Hypothalamus (tissue), 51 donors: ENCODE results near the gene AGBL1.

ENCODE experiments used
- DNase-seq, 51 donors: peaks; one replicate each; lab custom pipeline; 2025; lab: John Stamatoyannopoulos, UW

The AGBL1 gene

DNA sequence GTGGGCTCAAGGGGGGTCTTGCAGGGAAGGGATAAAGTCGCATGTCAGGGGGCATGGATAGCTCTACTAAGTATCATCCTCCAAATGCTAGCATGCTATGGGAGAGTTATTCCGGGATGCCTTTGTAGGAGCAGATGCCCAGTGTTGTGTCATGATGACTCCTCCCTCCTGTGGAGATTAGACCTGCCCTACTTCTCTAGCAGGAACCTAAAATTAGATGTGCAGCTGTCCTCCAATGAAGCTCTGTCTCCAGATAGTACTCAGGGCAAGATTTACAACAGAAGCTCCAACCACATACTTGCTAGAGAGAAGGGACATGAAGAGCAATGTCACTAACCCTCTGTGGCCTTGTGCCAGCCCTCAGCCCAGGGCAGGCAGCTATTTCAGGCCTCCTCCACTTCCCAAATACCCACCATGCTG, 82.5 kb downstream of the AGBL1 start:
- DNase-seq: peak in 1 of 51 donors; percentile 9

GRCh38 chr15:86162641-86163040, 83.0 kb downstream of the AGBL1 start:
- no peak for DNase-seq

GRCh38 chr15:86163816-86164215, 84.1 kb downstream of the AGBL1 start:
- no peak for DNase-seq

DNA sequence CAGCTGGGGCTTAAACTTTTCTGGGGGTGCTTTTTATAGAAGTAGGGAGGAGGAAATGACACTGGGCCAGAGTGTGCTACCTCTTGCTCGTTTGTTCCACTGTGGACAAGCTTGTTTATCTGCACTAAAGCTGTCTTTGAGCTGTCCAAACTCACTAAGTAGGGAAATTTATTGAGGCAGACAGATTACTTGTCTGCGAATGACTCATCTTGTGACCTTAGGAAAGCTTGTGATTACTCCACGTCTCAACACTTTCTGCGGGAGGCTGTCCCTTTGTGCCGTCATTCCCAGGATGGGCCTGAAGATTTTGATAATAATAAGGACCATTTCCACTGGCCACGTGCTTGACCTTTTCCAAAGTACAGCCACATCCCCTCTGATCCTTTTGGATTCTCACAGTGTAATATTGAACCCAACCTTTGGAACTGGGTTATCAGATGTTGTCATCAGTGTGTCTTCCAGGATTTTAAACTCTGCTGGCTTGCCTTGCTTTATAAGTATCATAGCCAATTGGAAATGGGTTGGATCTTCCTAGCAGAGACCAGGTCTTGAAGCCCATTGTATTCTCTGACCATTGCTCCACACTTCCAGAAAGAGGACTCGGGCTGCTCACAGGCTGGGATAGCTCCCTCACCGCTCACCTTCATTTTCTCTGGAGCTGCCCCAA, 84.7 kb downstream of the AGBL1 start:
- no peak for DNase-seq

GRCh38 chr15:86165265-86166211, 85.9 kb downstream of the AGBL1 start:
- DNase-seq: peak in 1 of 51 donors; percentile 41

DNA sequence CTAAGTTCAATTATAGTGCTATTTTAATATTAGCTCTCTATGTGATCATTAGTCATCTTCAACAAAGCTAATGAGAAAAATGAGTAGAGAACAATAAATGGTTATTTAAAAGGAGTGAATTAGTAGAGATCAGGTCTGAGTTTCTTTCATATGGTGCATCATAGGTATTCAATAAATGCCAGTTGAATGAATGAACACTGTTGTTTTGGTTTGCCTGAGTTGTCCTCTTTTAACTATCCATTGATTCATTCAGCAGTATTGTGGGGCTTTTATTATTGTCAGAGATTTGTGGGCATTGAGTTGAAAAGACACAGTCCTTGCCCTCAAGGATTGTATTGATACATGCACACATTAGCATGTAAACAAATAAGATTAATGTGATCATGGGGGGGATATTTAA, 88.2 kb downstream of the AGBL1 start:
- DNase-seq: no peak

- no peak for DNase-seq
Measured at GRCh38 chr15:86178845-86179244, 99.2 kb downstream of the AGBL1 start.

- peak in 3 of 51 donors; percentile 5 to 44 (median 8) for DNase-seq
Measured at GRCh38 chr15:86183596-86184491, 104.2 kb downstream of the AGBL1 start.

DNA sequence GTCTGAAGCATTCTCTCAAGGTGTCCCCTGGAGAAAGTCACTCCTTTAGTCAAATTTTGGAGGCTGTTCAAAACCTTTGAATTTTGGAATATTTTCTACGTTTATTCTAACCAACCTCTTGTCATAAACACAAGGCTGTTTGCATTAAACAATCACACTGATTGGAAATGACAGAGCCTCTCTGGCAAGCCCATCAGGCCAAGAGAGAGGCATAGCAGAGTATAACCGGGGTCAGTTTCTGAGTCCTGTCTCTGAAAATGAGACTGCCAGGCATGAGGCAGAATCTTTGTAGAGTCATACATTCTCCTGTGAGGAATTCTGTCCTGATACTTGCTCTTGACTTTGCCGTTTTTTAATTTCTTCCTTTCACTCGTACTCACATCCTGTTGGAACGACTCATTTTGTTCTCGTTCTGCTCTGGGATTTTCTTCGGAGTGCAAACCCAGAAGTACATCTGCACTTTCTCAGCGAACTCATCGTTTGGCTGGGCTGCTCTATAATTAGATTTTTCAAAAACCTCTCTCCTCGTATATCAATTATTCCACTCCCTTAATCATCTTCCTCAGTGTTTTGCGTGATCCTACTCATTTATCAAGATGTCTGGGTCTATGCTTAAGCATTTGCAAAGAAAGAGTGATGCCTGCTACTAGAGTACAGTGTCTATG, 114.2 kb downstream of the AGBL1 start:
- DNase-seq: no peak

- DNase-seq: no peak
Measured at GRCh38 chr15:86197770-86198169, 118.1 kb downstream of the AGBL1 start.

DNA sequence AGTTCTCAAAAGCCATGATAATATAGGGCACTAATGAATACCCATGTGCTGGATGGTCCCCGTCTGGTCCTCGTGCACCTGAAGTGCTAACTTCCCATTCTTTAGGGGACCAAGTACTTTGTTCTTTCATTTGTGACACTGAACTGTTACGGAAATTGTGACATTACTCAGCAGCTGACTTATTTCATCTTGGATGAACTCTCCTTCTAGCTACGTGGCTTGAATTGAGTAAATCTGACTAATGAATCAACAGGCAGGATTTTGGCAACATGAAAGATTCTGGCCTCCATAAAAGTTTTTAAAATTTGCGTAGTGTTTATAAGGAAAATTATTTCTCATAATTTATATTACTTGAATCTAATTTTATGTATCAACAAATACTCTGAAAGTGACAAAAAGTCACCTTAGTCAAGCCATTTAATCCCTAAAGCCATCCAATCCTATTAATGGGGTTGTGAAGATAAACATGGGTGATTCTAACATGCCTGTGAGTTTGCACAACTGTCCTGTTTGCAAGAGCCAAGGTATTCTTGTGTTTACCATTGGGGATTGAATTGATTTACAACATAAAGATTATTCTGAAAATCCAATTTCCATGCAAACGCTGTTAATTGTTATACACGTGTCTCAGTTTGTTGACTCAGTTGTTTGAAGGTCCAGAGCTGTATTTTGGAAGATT, 119.9 kb downstream of the AGBL1 start:
- no peak for DNase-seq

DNA sequence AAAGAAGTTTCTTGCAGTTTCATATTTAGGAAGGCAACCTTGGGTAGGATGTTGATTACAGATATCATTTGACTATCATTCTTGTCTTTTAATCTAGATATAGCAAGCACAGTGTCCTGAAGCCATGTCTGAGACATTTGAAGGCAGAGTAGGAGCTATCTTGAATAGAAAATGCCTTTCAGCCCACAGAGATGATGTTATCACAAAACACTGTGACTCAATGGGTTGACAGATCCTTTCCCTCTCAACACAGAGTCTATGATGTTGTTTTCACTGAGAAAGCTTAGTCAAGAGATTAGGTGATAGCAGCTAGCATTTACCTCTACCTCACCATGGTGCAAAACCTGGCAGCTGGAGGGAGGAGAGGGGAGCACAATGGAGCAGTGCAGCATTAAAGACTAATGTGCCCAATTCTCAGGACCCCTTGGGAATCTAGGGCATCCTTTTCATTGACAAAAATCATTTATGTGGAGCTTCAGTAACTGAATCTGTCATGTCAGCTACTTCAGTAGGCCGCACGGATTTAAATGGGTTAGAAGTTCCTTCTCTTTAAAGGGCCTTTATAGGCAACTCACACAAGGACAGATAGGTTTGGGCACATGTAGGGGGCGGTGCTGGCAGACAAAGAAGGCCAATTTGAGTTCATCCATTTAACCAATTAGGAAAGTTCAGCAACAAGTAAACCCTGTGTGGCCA, 121.8 kb downstream of the AGBL1 start:
- DNase-seq: no peak

- DNase-seq: no peak
Measured at GRCh38 chr15:86203462-86203861, 123.8 kb downstream of the AGBL1 start.

- no peak for DNase-seq
Measured at GRCh38 chr15:86205096-86205495, 125.4 kb downstream of the AGBL1 start.

DNA sequence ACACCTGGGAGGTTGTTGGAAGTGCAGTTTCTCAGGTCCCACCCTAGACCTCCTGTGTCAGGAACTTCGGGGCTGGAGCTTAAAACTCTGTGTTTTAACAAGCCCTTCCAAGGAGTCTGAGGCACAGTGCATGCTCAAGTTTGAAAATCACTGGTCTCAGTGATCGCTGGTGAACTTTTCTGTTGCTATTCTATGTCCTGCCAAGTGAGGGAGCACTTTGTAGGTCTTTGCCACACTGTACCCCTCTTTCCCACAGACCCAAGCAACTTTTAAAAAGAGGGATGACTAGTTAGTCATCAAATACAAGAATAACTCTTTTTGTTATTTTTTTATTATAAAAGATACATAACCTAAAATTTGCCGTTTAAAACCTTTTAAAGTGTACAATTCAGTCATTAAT, 133.7 kb downstream of the AGBL1 start:
- DNase-seq: no peak

DNA sequence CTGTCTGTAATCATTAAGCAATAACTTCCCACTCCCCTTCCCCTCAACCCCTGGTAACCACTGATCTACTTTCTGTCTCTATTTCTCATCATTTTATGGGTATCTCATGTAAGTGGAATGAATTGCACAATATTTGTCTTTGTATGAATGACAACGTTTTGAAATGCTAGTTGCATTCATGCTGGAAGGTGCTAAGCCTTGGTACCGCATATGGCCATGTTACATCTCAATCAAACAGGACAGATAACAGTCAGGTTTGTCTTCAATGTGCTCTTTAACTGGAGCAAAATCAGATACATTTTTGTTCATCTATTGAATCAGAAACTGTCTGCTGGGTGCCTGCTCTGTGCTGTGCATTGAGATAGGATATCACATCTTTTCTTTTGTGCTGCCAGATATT, 134.2 kb downstream of the AGBL1 start:
- no peak for DNase-seq

DNA sequence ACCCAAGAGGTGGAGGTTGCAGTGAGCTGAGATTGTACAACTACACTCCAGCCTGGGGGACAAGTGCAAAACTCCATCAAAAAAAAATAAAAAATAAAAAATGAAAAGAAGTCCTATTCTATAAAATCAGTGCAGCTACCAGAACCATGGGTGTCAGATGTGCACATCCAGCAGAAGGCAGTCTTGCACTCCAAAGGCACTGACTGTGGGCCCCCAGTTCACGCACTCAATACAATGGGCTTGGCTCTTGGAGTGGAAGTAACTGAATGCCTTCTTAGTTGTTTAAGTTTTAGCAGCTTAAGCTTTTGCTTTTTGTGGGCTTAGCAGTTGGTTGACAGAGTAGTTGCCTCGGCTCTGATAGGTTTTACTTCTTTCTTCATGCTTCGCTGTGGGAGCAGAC, 141.4 kb downstream of the AGBL1 start:
- no peak for DNase-seq

DNA sequence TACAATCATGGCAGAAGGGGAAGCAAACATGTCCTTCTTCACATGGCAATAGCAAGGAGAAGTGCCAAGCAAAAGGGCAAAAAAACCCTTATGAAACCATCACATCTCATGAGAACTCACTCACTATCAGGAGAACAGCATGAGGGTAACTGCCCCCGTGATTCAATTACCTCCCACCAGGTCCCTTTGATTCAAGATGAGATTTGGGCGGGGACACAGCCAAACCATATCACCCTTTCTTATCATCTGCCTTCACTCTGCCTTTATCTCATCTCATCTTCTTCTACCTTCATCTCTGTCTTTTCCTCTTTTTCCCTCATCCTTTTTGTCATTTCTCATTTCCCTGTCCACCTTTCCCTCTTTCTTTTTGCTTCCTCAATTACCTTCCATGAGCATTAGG, 149.6 kb downstream of the AGBL1 start:
- DNase-seq: no peak

DNA sequence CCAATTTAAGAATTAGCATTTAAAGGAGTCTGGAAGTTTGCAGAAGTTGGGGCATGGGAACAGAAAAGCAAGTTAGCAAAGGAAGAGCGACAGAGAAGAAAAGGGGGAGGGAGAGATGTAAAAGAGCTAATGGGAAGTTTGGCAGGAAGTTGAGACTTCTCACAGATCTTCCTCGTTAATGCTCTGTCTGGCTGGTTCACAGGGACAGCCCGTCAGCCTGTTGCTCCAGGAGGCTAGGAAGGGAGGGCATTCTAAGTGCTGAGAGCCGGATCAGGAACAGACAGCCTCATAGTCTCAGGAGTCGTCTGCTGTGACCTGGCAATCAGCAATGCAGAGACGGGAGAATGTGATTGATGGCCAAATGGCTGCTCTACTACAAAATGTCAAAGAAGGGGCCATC, 150.3 kb downstream of the AGBL1 start:
- DNase-seq: no peak
